Measurements from ENCODE around the gene GADD45A.

GRCh38 chr1:67676287-67676686, 8.7 kb upstream of the GADD45A start:
- TF ChIP-seq TAF1 (IDR thresholded peaks at IDR 0.05; ENCODE audit: borderline replicate concordance, insufficient read depth, low read length) (no peak), POLR2AphosphoS5 (IDR thresholded peaks at IDR 0.05; ENCODE audit: low read depth, low read length) (no peak), REST (IDR thresholded peaks at IDR 0.05; ENCODE audit: insufficient read depth in 1 of 2, low read depth in 2 of 2, low read length in 2 of 2) (no peak), SIN3A (IDR thresholded peaks at IDR 0.05; ENCODE audit: borderline replicate concordance, insufficient read depth, low read length) (no peak), FOXP2 (optimal IDR thresholded peaks at IDR 0.05; ENCODE audit: borderline replicate concordance, extremely low read depth, extremely low read length, insufficient read depth) (no peak)

Data from PFSK-1 (cell line).